Lung (tissue), 13 donors: Measurements from ENCODE around the gene PITPNB. TPM values are rescaled to one million over a fixed set of nuclear protein-coding genes. Genes with fewer than 3 reads are reported as not detected.

Experiments used
- ATAC-seq: fragments of 200-7000 bp; cut with Tn5 transposase; one replicate; pipeline ENCODE4 v1.9.1; 2020; ENCODE audit warnings: moderate number of reproducible peaks; ENCODE audit not compliant: insufficient read depth, low FRiP score
- DNase-seq, 3 donors: peaks; one replicate each; pipeline ENCODE4 v3.0.0-alpha.2; 2013 to 2017
- H3K27ac ChIP-seq, 2 donors: one replicate each; pipeline ENCODE4 v1.5.1; 2013; ENCODE audit warnings: mild to moderate bottlenecking in 2 of 2, moderate library complexity in 2 of 2, control low read depth in 1 of 2, inconsistent platforms in 1 of 2, low read depth in 1 of 2, low read length in 1 of 2
- H3K27me3 ChIP-seq, 3 donors: one replicate each; pipeline ENCODE4 v1.5.1; 2013; ENCODE audit warnings: low read length in 2 of 3; ENCODE audit not compliant: control insufficient read depth in 3 of 3, insufficient read depth in 3 of 3
- H3K36me3 ChIP-seq, 4 donors: one replicate each; pipeline ENCODE4 v1.5.1; 2013; ENCODE audit warnings: low read length in 4 of 4, mild to moderate bottlenecking in 1 of 4, moderate library complexity in 1 of 4; ENCODE audit not compliant: control insufficient read depth in 4 of 4, insufficient read depth in 4 of 4
- H3K4me1 ChIP-seq, 5 donors: one replicate each; pipeline ENCODE4 v1.5.1; 2013; ENCODE audit warnings: low read length in 5 of 5, mild to moderate bottlenecking in 2 of 5, moderate library complexity in 1 of 5; ENCODE audit not compliant: control insufficient read depth in 5 of 5, insufficient read depth in 5 of 5
- H3K4me3 ChIP-seq: one replicate; pipeline ENCODE4 v1.5.1; 2013; ENCODE audit warnings: mild to moderate bottlenecking, control low read depth, moderate library complexity
- H3K9ac ChIP-seq, 2 donors: one replicate each; pipeline ENCODE4 v1.5.1; 2013; ENCODE audit warnings: low read length in 2 of 2, control low read depth in 1 of 2; ENCODE audit not compliant: insufficient read depth in 1 of 2
- H3K9me3 ChIP-seq, 4 donors: one replicate each; pipeline ENCODE4 v1.5.1; 2013; ENCODE audit warnings: low read length in 3 of 4, mild to moderate bottlenecking in 1 of 4, moderate library complexity in 1 of 4; ENCODE audit not compliant: control insufficient read depth in 4 of 4, insufficient read depth in 3 of 4
- WGBS, 2 donors: extraction: QIAGEN DNeasy Blood & Tissue Kit; methylation state at CpG; one replicate each; pipeline ENCODE4 v1.1.7; 2013; 5-methylcytosine and 5-hydroxymethylcytosine counted together
- polyA plus RNA-seq, 2 donors: library from polyadenylated mRNA; stranded (reverse); fragments of 200-250 nt; gene quantifications; one replicate each; pipeline ENCODE4 v1.2.1, GENCODE V29; 2013
- small RNA-seq: library from RNA; depleted of rRNA; stranded (forward); fragments of <200 nt; gene quantifications from one replicate; pipeline ENCODE3, GENCODE V24; 2014; ENCODE audit warnings: low replicate concordance
- total RNA-seq, 2 donors: library from RNA; depleted of rRNA in 1 of 2; stranded (reverse); fragments of >200 nt in 1 of 2; gene quantifications; one replicate each; pipeline ENCODE4 v1.2.1, GENCODE V29; 2014 to 2021
- TF ChIP-seq, protein P1 (sequence below): IDR thresholded peaks from 2 replicates; pipeline ENCODE4 v1.5.1; 2012; ENCODE audit warnings: mild to moderate bottlenecking; ENCODE audit errors: control extremely low read depth, extremely low read depth
- donor health status: control.
- donor health status: control.
- donor health status: Bipolar disorder and iron deficiency.
- donor health status: healthy.
- donor health status: DM: yes; HTN: yes; CAD: no.

PITPNB gene
- total and polyA plus RNA-seq, 4 donors, result 19.2 to 73.5 (median 37.5) TPM

GRCh38 chr22:27804470-27805297 is 114.4 kb downstream of the PITPNB start:
- Histone ChIP-seq H3K9me3 (no peaks in the 10 kb centered on the region), H3K9ac (no peak overlapping the region), H3K4me1 (peaks cover 0 to 24% (median 9%) of the 10 kb centered on the region in 5 donors), H3K4me3 (no peak overlapping the region), H3K27ac (no peak overlapping the region), H3K27me3 (peaks cover 0 to 32% (median 26%) of the 10 kb centered on the region in 3 donors), H3K36me3 (no peaks in the 10 kb centered on the region)
- no peak for ATAC-seq
- DNase-seq, result peak; percentile 70 to 80 (median 73)
- WGBS, 2 donors, result 30 to 31% methylated on average over 31 of the region's 31 CpGs
- TF ChIP-seq, protein P1, sequence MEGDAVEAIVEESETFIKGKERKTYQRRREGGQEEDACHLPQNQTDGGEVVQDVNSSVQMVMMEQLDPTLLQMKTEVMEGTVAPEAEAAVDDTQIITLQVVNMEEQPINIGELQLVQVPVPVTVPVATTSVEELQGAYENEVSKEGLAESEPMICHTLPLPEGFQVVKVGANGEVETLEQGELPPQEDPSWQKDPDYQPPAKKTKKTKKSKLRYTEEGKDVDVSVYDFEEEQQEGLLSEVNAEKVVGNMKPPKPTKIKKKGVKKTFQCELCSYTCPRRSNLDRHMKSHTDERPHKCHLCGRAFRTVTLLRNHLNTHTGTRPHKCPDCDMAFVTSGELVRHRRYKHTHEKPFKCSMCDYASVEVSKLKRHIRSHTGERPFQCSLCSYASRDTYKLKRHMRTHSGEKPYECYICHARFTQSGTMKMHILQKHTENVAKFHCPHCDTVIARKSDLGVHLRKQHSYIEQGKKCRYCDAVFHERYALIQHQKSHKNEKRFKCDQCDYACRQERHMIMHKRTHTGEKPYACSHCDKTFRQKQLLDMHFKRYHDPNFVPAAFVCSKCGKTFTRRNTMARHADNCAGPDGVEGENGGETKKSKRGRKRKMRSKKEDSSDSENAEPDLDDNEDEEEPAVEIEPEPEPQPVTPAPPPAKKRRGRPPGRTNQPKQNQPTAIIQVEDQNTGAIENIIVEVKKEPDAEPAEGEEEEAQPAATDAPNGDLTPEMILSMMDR, result peak; percentile 38

DNA sequence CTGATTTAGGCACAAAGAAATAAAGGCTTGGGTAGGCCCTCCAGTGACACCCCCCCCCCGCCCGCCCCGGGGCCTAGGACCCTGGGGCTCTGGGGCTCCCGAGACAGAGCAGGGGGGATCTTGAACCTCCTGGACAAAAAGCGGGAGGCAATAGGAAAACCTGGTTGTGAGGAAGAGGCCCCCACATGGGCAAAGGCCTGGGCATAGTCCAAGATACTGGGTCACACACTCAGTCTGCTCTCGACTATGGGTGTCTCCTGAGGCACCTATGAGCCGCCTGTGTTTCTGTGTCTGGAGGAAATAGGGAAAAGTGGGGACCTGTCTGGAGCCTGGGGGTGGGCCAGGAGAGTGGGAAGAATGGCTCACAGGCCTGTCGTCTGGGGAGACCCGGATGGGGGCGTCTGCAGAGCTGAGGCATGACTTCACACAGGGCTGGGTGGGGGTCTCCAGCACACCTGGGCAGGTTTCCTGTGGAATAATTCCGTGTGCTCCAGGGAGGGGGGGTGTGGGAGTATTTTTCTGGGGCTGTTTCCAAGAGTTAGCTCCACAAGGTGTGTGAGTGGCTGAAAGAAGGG is 115.1 kb downstream of the PITPNB start:
- DNase-seq (no peak), ATAC-seq (no peak)
- TF ChIP-seq, protein P1, result no peak
- Histone ChIP-seq H3K36me3 (no peaks in the 10 kb centered on the region), H3K9ac (no peak overlapping the region), H3K27ac (no peak overlapping the region), H3K4me1 (peaks cover 0 to 29% (median 9%) of the 10 kb centered on the region in 5 donors), H3K27me3 (peaks cover 0 to 34% (median 26%) of the 10 kb centered on the region in 3 donors), H3K9me3 (peaks cover 0 to 3% (median 0%) of the 10 kb centered on the region in 4 donors), H3K4me3 (no peak overlapping the region)
- 65 to 72% methylated on average over 11 of the region's 11 CpGs for WGBS, 2 donors

DNA sequence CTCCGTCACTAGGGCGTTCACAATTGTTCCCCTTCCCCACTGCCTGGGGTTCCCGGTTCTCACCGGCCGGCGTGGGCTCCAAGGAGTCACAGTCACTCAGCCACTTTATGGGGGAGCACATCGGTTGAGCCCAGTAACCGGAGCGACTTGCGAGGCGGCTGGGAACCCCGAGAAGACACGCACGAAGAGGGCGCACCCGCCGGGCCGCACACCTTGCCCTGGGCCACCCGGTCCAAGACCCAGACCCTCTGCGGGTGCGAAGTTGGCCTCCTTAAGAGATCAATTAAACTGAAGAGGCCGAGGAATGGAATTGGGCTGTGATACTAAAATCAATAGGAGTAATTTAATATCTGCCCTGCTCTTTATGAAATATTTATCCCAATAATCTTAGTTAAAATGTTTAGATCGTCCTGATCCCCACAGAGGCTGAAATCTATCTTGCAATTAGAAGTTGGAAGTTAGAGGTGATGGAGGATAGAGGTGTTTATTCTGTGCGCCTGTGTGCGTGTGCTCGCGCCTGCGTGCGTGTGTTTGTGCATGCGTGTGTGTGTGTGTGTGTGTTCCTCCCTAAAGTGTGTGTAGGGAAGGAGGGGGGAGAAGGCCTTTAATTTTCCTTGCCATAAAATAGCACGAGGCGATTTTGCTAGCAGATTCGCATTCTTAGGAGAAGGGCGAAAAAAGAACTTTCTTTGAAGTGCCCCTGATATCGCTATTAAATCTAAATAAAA is 116.5 kb downstream of the PITPNB start:
- Histone ChIP-seq H3K27me3 (peaks cover 0 to 31% (median 24%) of the 10 kb centered on the region in 3 donors), H3K9me3 (peaks cover 0 to 3% (median 0%) of the 10 kb centered on the region in 4 donors), H3K4me1 (peaks cover 0 to 30% (median 15%) of the 10 kb centered on the region in 5 donors), H3K36me3 (no peaks in the 10 kb centered on the region), H3K27ac (peak overlapping the region in 1 of 2 donors; percentile 77), H3K9ac (no peak overlapping the region), H3K4me3 (peak overlapping the region; percentile 65)
- ATAC-seq (no peak), DNase-seq (no peak)
- TF ChIP-seq, protein P1, result no peak
- WGBS, 2 donors, result 18 to 21% methylated on average over 35 of the region's 35 CpGs

Small RNA genes within 50 kb of the gene (small RNA-seq; reads per million reads assigned to genes)
- not detected for gene MIR3199-1
- not detected for gene RF02198

Other genes starting within 250 kb of the PITPNB start
- gene MN1, start 117.5 kb downstream of the PITPNB start, total RNA-seq, result 1 to 10 TPM; 4.7 to 6.5 TPM
- 1 to 10 TPM; 2.4 to 2.5 TPM for gene MN1, start 117.5 kb downstream of the PITPNB start, polyA plus RNA-seq